GM10266 (cell line): Measurements from ENCODE around the gene SDK2.

Source experiments
- DNase-seq: peaks from one replicate; pipeline ENCODE4 v3.0.0; 2012; ENCODE audit errors: extremely low spot score
- TF ChIP-seq, protein P1 (sequence below): IDR thresholded peaks from 2 replicates; pipeline ENCODE4 v1.5.1; 2012; ENCODE audit warnings: mild to moderate bottlenecking, low read depth; ENCODE audit not compliant: control insufficient read depth, insufficient read depth; ENCODE audit errors: missing control alignments

The SDK2 gene

DNA sequence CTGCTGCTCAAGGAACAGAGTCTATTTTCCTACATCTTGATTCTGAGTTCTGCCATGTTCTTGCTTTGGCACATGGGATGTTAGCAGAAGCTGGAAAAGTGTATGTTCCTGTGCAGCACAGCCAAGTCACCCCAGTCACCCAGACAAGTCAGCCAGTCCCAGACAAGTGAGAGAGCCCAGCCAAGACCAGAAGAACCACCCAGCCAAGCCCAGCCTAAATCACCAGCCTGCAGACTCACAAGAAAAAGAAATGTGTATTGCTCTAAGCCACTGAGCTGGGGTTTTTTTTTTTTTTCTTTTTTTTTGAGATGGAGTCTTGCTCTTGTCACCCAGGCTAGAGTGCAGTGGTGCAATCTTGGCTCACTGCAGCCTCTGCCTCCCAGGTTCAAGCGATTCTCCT is 191.2 kb downstream of the SDK2 start:
- TF ChIP-seq, protein P1, sequence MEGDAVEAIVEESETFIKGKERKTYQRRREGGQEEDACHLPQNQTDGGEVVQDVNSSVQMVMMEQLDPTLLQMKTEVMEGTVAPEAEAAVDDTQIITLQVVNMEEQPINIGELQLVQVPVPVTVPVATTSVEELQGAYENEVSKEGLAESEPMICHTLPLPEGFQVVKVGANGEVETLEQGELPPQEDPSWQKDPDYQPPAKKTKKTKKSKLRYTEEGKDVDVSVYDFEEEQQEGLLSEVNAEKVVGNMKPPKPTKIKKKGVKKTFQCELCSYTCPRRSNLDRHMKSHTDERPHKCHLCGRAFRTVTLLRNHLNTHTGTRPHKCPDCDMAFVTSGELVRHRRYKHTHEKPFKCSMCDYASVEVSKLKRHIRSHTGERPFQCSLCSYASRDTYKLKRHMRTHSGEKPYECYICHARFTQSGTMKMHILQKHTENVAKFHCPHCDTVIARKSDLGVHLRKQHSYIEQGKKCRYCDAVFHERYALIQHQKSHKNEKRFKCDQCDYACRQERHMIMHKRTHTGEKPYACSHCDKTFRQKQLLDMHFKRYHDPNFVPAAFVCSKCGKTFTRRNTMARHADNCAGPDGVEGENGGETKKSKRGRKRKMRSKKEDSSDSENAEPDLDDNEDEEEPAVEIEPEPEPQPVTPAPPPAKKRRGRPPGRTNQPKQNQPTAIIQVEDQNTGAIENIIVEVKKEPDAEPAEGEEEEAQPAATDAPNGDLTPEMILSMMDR: no peak
- DNase-seq: no peak

DNA sequence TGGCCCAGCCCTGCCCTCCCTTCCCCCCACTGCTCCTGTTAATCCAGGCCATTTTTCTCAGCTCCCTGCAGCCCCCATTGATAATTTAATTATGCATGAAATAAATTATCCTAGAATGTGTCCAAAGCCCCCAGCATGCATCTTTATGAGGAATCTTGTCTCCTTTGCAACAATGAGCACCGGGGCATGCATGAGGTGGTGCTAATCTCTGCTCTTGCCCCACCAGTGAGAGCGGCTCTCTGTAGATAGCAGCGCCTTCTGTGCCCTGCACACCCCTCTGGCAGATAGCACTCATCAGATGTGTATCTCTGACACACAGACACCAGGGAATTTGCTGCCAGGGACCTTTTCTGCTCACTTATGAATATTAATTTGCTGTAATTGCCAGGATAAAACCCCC is 192.2 kb downstream of the SDK2 start:
- no peak for DNase-seq
- TF ChIP-seq, protein P1: no peak

GRCh38 chr17:73447319-73447718 is 196.9 kb downstream of the SDK2 start:
- TF ChIP-seq, protein P1: no peak
- no peak for DNase-seq

- TF ChIP-seq, protein P1: no peak
- no peak for DNase-seq
Measured at GRCh38 chr17:73446617-73447016, 197.6 kb downstream of the SDK2 start.

DNA sequence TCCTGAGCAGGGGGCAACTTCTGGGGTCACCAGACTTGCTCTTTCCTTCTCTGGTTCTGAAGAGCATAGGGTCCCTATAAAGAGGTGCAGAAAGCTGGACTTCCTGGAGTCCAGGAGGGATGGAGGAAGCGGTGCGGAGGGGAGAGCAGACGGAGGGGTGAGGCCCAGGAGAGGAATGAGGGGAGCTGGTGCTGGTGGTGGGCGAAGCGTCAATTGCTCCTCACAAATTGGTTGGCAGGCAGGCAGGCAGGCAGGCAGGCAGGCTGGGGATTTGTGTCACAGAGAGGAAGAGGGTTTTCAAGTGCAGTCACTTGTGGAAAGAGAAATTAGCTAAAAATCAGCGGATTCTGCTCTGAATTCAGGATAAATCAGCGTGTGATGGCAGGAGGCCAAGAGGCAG is 198.8 kb downstream of the SDK2 start:
- TF ChIP-seq, protein P1: no peak
- DNase-seq: no peak

- TF ChIP-seq, protein P1: no peak
- no peak for DNase-seq
Measured at GRCh38 chr17:73444021-73444420, 200.2 kb downstream of the SDK2 start.

DNA sequence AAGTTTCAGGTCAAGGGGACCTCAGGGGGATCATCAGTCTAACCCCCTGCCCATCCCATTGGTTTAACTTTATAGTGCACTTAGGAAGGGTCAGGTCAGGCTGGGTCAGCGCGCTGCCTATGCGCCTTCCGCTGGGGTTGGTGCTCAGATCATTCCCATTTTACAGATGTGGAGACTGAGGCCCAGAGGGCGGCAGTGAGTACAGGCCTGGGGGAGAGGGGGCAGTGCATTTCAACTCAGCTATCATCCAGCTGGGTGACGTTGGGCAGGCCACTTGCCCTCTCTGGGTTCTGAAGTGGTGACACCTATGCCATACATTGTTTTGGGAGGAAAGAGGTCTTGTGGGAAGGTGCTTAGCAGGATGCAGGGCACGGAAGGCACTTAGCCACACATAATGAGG is 204.6 kb downstream of the SDK2 start:
- TF ChIP-seq, protein P1: no peak
- DNase-seq: no peak

GRCh38 chr17:73437826-73438225 is 206.4 kb downstream of the SDK2 start:
- DNase-seq: no peak
- TF ChIP-seq, protein P1: no peak
